GM23248 (cell line): ENCODE measurements around the gene CCDC171. TPM values are rescaled to one million over a fixed set of nuclear protein-coding genes. Genes with fewer than 3 reads are reported as not detected.
A peak's percentile ranks its signal among the peaks of the same experiment; 100 is the strongest.
"Not testable (repeated sequence)": the region's sequence is repeated elsewhere in the genome, so short reads cannot be mapped to it uniquely, and the experiment has no call there.

ENCODE experiments used
- DNase-seq: peaks from one replicate; pipeline ENCODE4 v3.0.0-alpha.2; 2015
- H2AFZ ChIP-seq: fragments of 200-600 bp; sonication (generic); 2 replicates; pipeline ENCODE4 v1.6.1; 2016; ENCODE audit warnings: antibody characterized with exemption
- H3F3A ChIP-seq: fragments of 200-600 bp; sonication (generic); 2 replicates; pipeline ENCODE4 v1.6.1; 2016; ENCODE audit warnings: mild to moderate bottlenecking, antibody characterized with exemption, mixed run types; ENCODE audit not compliant: insufficient read depth
- H3K27ac ChIP-seq: fragments of 200-600 bp; sonication (generic); 2 replicates; pipeline ENCODE4 v1.5.1; 2016; ENCODE audit warnings: mild to moderate bottlenecking
- H3K27me3 ChIP-seq: fragments of 200-600 bp; sonication (generic); replicated peaks from 2 replicates; pipeline ENCODE4 v1.6.1; 2016; ENCODE audit warnings: mild to moderate bottlenecking; ENCODE audit not compliant: insufficient read depth
- H3K36me3 ChIP-seq: fragments of 200-600 bp; sonication (generic); 2 replicates; pipeline ENCODE4 v1.6.1; 2016; ENCODE audit warnings: low read depth, mild to moderate bottlenecking
- H3K4me1 ChIP-seq: fragments of 200-600 bp; sonication (generic); 2 replicates; pipeline ENCODE4 v1.6.1; 2016; ENCODE audit warnings: mild to moderate bottlenecking; ENCODE audit not compliant: insufficient read depth
- H3K4me2 ChIP-seq: fragments of 200-600 bp; sonication (generic); one replicate; pipeline ENCODE4 v1.6.1; 2016; ENCODE audit warnings: mild to moderate bottlenecking; ENCODE audit not compliant: unreplicated experiment
- H3K4me3 ChIP-seq: fragments of 200-600 bp; sonication (generic); 2 replicates; pipeline ENCODE4 v1.5.1; 2016; ENCODE audit warnings: mild to moderate bottlenecking
- H3K79me2 ChIP-seq: fragments of 200-600 bp; sonication (generic); 2 replicates; pipeline ENCODE4 v1.6.1; 2016; ENCODE audit warnings: mild to moderate bottlenecking; ENCODE audit not compliant: insufficient read depth
- H3K9ac ChIP-seq: fragments of 200-600 bp; sonication (generic); 2 replicates; pipeline ENCODE4 v1.6.1; 2016; ENCODE audit warnings: mild to moderate bottlenecking
- H3K9me2 ChIP-seq: fragments of 200-600 bp; sonication (generic); 2 replicates; pipeline ENCODE4 v1.6.1; 2016; ENCODE audit warnings: mixed run types, mild to moderate bottlenecking, moderate library complexity; ENCODE audit not compliant: insufficient read depth
- H3K9me3 ChIP-seq: fragments of 200-600 bp; sonication (generic); one replicate; pipeline ENCODE4 v1.6.1; 2017; ENCODE audit warnings: low read depth
- H4K20me1 ChIP-seq: fragments of 200-600 bp; sonication (generic); 2 replicates; pipeline ENCODE4 v1.6.0; 2016; ENCODE audit not compliant: insufficient read depth
- EZH2 ChIP-seq: fragments of 200-600 bp; sonication (generic); IDR thresholded peaks from 2 replicates; pipeline ENCODE4 v1.6.1; 2018; ENCODE audit warnings: antibody characterized with exemption, mild to moderate bottlenecking; ENCODE audit not compliant: insufficient read depth, poor library complexity, severe bottlenecking
- EZH2phosphoT487 ChIP-seq: fragments of 200-600 bp; sonication (generic); IDR thresholded peaks from 2 replicates; pipeline ENCODE4 v1.6.1; 2018; ENCODE audit warnings: antibody characterized with exemption, moderate library complexity, mild to moderate bottlenecking, low read depth; ENCODE audit not compliant: insufficient read depth
- WGBS, 2 experiments: methylation state at CpG; one replicate each; pipeline ENCODE4 v1.1.6; 2015 to 2017; ENCODE audit warnings: low lambda C conversion rate in 2 of 2, low coverage in 1 of 2; ENCODE audit errors: missing lambda C conversion rate in 2 of 2; 5-methylcytosine and 5-hydroxymethylcytosine counted together
- in situ Hi-C: fragments of 300-500 bp; cut with MboI; formaldehyde crosslinking; loops from 2 replicates; pipeline ENCODE4 v1.15.0; 2020
- polyA plus RNA-seq: library from polyadenylated mRNA; unstranded; fragments of >200 nt; fragmentation: Nextera tagmentation; extraction: Ambion mirVana; gene quantifications from 2 replicates; pipeline ENCODE4 v1.2.1, GENCODE V29; 2016
- total RNA-seq: library from RNA; depleted of rRNA; stranded (reverse); fragments of >200 nt; shearing (Covaris generic); gene quantifications from 2 replicates; pipeline ENCODE4 v1.2.3, GENCODE V29; 2014

CCDC171 gene
- total and polyA plus RNA-seq, 2 experiments from 2014 or later = 0.99 to 3.5 TPM

DNA sequence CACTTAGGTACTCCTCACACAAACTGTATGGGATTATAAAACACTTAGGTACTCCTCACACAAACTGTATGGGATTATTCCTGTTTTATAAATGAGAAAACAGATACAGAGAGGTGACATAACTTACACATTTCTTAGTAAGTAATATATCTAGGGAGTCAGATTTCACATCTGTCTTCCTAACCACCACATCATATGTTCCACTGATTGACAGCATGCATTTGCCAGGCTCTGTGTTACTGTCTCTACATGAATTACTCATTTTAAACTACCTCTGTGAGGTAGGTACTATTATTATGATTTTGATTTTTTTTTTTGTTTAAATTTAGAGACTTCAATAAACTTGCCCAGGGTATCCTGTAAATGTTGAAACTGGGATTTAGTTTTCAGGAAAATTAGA lies 232.7 kb downstream of the CCDC171 start:
- H2AFZ ChIP-seq = no peak overlapping the region
- H3K4me2 ChIP-seq = no peak overlapping the region
- TF ChIP-seq EZH2 (no peak), EZH2phosphoT487 (no peak)
- H4K20me1 ChIP-seq = no peaks in the 10 kb centered on the region
- H3K27me3 ChIP-seq = no peaks in the 10 kb centered on the region
- no peaks in the 10 kb centered on the region for H3K36me3 ChIP-seq
- in situ Hi-C loops = no loop called here
- H3K79me2 ChIP-seq = no peaks in the 10 kb centered on the region
- H3K9me2 ChIP-seq = no peaks in the 10 kb centered on the region
- H3K4me1 ChIP-seq = no peaks in the 10 kb centered on the region
- no peaks in the 10 kb centered on the region for H3F3A ChIP-seq
- no peak overlapping the region for H3K4me3 ChIP-seq
- H3K9me3 ChIP-seq = no peaks in the 10 kb centered on the region
- DNase-seq = no peak
- H3K9ac ChIP-seq = no peak overlapping the region
- no peak overlapping the region for H3K27ac ChIP-seq

GRCh38 chr9:15786616-15787015 lies 233.8 kb downstream of the CCDC171 start:
- H3F3A ChIP-seq = no peaks in the 10 kb centered on the region
- H4K20me1 ChIP-seq = no peaks in the 10 kb centered on the region
- 90 to 98% methylated on average over 3 of the region's 3 CpGs for WGBS, 2 experiments
- no peak overlapping the region for H2AFZ ChIP-seq
- H3K9ac ChIP-seq = no peak overlapping the region
- no peaks in the 10 kb centered on the region for H3K36me3 ChIP-seq
- H3K4me3 ChIP-seq = no peak overlapping the region
- no peaks in the 10 kb centered on the region for H3K79me2 ChIP-seq
- in situ Hi-C loops = no loop called here
- no peaks in the 10 kb centered on the region for H3K27me3 ChIP-seq
- H3K27ac ChIP-seq = no peak overlapping the region
- H3K4me1 ChIP-seq = no peaks in the 10 kb centered on the region
- no peaks in the 10 kb centered on the region for H3K9me2 ChIP-seq
- no peak for DNase-seq
- no peaks in the 10 kb centered on the region for H3K9me3 ChIP-seq
- TF ChIP-seq EZH2 (no peak), EZH2phosphoT487 (no peak)
- H3K4me2 ChIP-seq = no peak overlapping the region

GRCh38 chr9:15810219-15810899 lies 257.5 kb downstream of the CCDC171 start:
- H3K9me2 ChIP-seq, H3K4me2 ChIP-seq, DNase-seq, H3K4me1 ChIP-seq, in situ Hi-C loops, H3F3A ChIP-seq, H3K27ac ChIP-seq, H3K79me2 ChIP-seq, H3K9me3 ChIP-seq, H3K27me3 ChIP-seq, H3K9ac ChIP-seq, H3K4me3 ChIP-seq, H3K36me3 ChIP-seq, H2AFZ ChIP-seq, H4K20me1 ChIP-seq: not testable (repeated sequence)
- WGBS, 2 experiments = 87% methylated on average over 25 to 34 of the region's 34 CpGs

DNA sequence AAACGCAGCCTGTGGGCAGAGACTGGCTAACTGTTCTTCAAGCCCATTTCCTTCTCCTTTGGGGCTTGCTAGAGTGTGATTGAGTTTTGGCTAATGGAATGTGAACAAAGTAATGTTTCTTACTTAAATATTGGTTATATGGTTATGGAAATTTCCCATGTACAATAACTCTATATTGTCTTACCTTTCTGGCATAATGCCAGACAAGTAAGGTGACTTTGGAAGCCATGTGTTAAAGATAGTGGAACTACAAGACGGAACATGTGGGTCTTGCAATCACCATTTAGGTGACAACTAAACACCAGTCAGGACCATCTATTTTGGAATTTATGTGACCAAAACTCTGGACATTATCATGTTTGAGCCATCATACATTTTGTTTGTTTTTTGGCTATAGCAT lies 260.2 kb downstream of the CCDC171 start:
- TF ChIP-seq EZH2 (no peak), EZH2phosphoT487 (no peak)
- Histone ChIP-seq H3K4me3 (no peak overlapping the region), H3K4me2 (no peak overlapping the region), H3K9me2 (no peaks in the 10 kb centered on the region), H3F3A (no peaks in the 10 kb centered on the region), H3K9me3 (no peaks in the 10 kb centered on the region), H3K27ac (no peak overlapping the region), H3K36me3 (no peaks in the 10 kb centered on the region), H3K9ac (no peak overlapping the region), H3K79me2 (no peaks in the 10 kb centered on the region), H3K4me1 (no peaks in the 10 kb centered on the region), H2AFZ (no peak overlapping the region), H3K27me3 (no peaks in the 10 kb centered on the region), H4K20me1 (no peaks in the 10 kb centered on the region)
- in situ Hi-C loops = no loop called here
- DNase-seq = no peak
- 59 to 75% methylated on average over 2 of the region's 2 CpGs for WGBS, 2 experiments

- Histone ChIP-seq H3K4me1 (peaks cover 14% of the 10 kb centered on the region), H2AFZ (no peak overlapping the region), H3K79me2 (no peaks in the 10 kb centered on the region), H3K4me3 (no peak overlapping the region), H3K27ac (no peak overlapping the region), H3F3A (peaks cover 11% of the 10 kb centered on the region; the same call in 1 of the 2 replicates), H3K9me2 (no peaks in the 10 kb centered on the region), H3K4me2 (no peak overlapping the region), H3K27me3 (no peaks in the 10 kb centered on the region), H3K9ac (no peak overlapping the region), H4K20me1 (no peaks in the 10 kb centered on the region), H3K9me3 (no peaks in the 10 kb centered on the region), H3K36me3 (no peaks in the 10 kb centered on the region)
- 73 to 78% methylated on average over 4 of the region's 4 CpGs for WGBS, 2 experiments
- DNase-seq = peak; percentile 14
- TF ChIP-seq EZH2 (no peak), EZH2phosphoT487 (no peak)
- in situ Hi-C loops = no loop called here
These were observed 271.5 kb downstream of the CCDC171 start for GRCh38 chr9:15824310-15824709.
